ENCODE results near the gene STPG3.

GRCh38 chr9:137240841-137241489 lies 10.1 kb upstream of the STPG3 start, which contains the start of gene TUBB4B:
- TF ChIP-seq TAF1 (IDR thresholded peaks at IDR 0.05; ENCODE audit: low read depth, low read length), result peak; percentile 99
- no peak for TF ChIP-seq EZH2 (IDR thresholded peaks at IDR 0.05; ENCODE audit: low read depth, low read length, severe bottlenecking)
- TF ChIP-seq RXRA (IDR thresholded peaks at IDR 0.05; ENCODE audit: insufficient read depth, low read depth, low read length), result no peak
- no peak for TF ChIP-seq CTCF (IDR thresholded peaks at IDR 0.05; ENCODE audit: control extremely low read depth in 1 of 3, insufficient read depth in 1 of 3, low read depth in 1 of 3, low read length in 3 of 3)
- TF ChIP-seq RAD21 (IDR thresholded peaks at IDR 0.05 in 1 of 2, conservative IDR thresholded peaks at IDR 0.05 in 1 of 2; ENCODE audit: low read depth in 2 of 2, low read length in 2 of 2), result no peak
- no peak; the same call in 1 of the 2 replicates for TF ChIP-seq E2F6 (IDR thresholded peaks at IDR 0.05)

Data from H1 (cell line).